OCI-LY1 (cell line): ENCODE data around the gene RMND5A.

Source experiments
- H2AFZ ChIP-seq: fragments of 200-600 bp; sonication (generic), shearing (Covaris generic); 2 replicates; pipeline ENCODE4 v1.6.0; 2014; ENCODE audit warnings: antibody characterized with exemption, mild to moderate bottlenecking, low read length
- H3F3A ChIP-seq: fragments of 200-600 bp; sonication (generic), shearing (Covaris generic); 2 replicates; pipeline ENCODE4 v1.6.0; 2014; ENCODE audit warnings: mild to moderate bottlenecking, antibody characterized with exemption, low read length, moderate library complexity; ENCODE audit not compliant: insufficient read depth
- H3K27ac ChIP-seq: fragments of 200-600 bp; sonication (generic); 2 replicates; pipeline ENCODE4 v1.5.1; 2014; ENCODE audit warnings: low read length, mixed run types, mild to moderate bottlenecking, low read depth; ENCODE audit not compliant: poor library complexity, severe bottlenecking
- H3K27me3 ChIP-seq: fragments of 200-600 bp; sonication (generic); 2 replicates; pipeline ENCODE4 v1.6.0; 2014; ENCODE audit warnings: antibody characterized with exemption, mild to moderate bottlenecking, low read length, moderate library complexity; ENCODE audit not compliant: insufficient read depth
- H3K36me3 ChIP-seq: fragments of 200-600 bp; sonication (generic); 2 replicates; pipeline ENCODE4 v1.6.1; 2014; ENCODE audit warnings: mild to moderate bottlenecking, antibody characterized with exemption, low read length, moderate library complexity, mixed read lengths; ENCODE audit not compliant: insufficient read depth
- H3K4me1 ChIP-seq: fragments of 200-600 bp; sonication (generic); 2 replicates; pipeline ENCODE4 v1.5.1; 2014; ENCODE audit warnings: mild to moderate bottlenecking, low read length, moderate library complexity; ENCODE audit not compliant: insufficient read depth, severe bottlenecking
- H3K4me2 ChIP-seq: fragments of 200-600 bp; sonication (generic), shearing (Covaris generic); 2 replicates; pipeline ENCODE4 v1.6.1; 2014; ENCODE audit warnings: low read length
- H3K4me3 ChIP-seq: fragments of 200-600 bp; sonication (generic); 2 replicates; pipeline ENCODE4 v1.5.1; 2014; ENCODE audit warnings: low read length, low read depth, mild to moderate bottlenecking, mixed read lengths; ENCODE audit not compliant: poor library complexity, severe bottlenecking
- H3K79me2 ChIP-seq: fragments of 200-600 bp; shearing (Covaris generic); 2 replicates; pipeline ENCODE4 v1.6.1; 2016; ENCODE audit warnings: mixed run types, low read length, mixed read lengths; ENCODE audit not compliant: insufficient read depth
- H3K9ac ChIP-seq: fragments of 200-600 bp; sonication (generic), shearing (Covaris generic); 2 replicates; pipeline ENCODE4 v1.6.1; 2014; ENCODE audit warnings: mild to moderate bottlenecking, low read length, mixed read lengths
- H3K9me2 ChIP-seq: fragments of 200-600 bp; sonication (generic), shearing (Covaris generic); 2 replicates; pipeline ENCODE4 v1.6.1; 2014; ENCODE audit warnings: low read depth, mild to moderate bottlenecking, low read length, mixed read lengths
- H3K9me3 ChIP-seq: fragments of 200-600 bp; shearing (Covaris generic); 2 replicates; pipeline ENCODE4 v1.6.1; 2014; ENCODE audit warnings: low read length, mixed read lengths
- H4K20me1 ChIP-seq: fragments of 200-600 bp; sonication (generic), shearing (Covaris generic); 2 replicates; pipeline ENCODE4 v1.6.0; 2016; ENCODE audit warnings: mild to moderate bottlenecking, low read length; ENCODE audit not compliant: insufficient read depth
- EZH2 ChIP-seq: fragments of 200-600 bp; sonication (generic), shearing (Covaris generic); IDR thresholded peaks from 2 replicates; pipeline ENCODE4 v1.8.0; 2017; ENCODE audit warnings: borderline replicate concordance, mixed run types, mild to moderate bottlenecking, antibody characterized with exemption, low read length, moderate library complexity, mixed read lengths
- TF ChIP-seq, protein P1 (sequence below): fragments of 200-600 bp; sonication (generic), shearing (Covaris generic); IDR thresholded peaks from 2 replicates; pipeline ENCODE4 v1.5.1; 2017; ENCODE audit warnings: mild to moderate bottlenecking, antibody characterized with exemption, low read length, moderate library complexity, mixed read lengths

Gene RMND5A

DNA sequence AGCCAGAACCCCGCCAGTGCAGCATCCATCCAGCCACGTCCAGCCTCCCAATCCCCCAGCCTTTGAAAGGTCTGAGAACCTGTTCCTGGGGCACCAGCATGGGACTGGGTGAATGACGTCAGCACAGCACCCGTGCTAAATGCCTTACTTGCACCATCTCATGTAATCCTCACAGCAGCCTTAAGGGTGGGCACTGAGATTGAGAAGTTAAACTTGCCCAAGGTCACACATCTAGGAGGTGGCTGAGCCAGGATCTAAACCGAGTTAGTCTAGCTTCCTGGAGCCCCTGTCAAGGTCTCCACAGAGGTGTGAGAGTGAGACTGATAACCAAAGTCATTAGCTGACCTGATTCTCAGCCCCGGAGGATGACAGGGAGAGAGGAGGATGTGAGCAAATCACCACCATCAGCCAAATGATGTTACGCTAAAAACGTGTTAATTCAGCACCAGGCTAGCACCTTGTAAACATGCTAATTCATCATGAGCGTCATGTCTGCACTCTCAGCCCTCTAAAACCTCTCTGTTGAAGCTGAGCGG is 66.0 kb downstream of the RMND5A start:
- no peaks in the 10 kb centered on the region for H3K36me3 ChIP-seq
- H3K9ac ChIP-seq = no peak overlapping the region
- no peaks in the 10 kb centered on the region for H3K27me3 ChIP-seq
- no peaks in the 10 kb centered on the region for H3F3A ChIP-seq
- H2AFZ ChIP-seq = no peak overlapping the region
- no peaks in the 10 kb centered on the region for H3K9me2 ChIP-seq
- no peaks in the 10 kb centered on the region for H3K9me3 ChIP-seq
- no peak overlapping the region for H3K4me2 ChIP-seq
- no peaks in the 10 kb centered on the region for H4K20me1 ChIP-seq
- H3K4me3 ChIP-seq = no peak overlapping the region
- no peaks in the 10 kb centered on the region for H3K4me1 ChIP-seq
- H3K79me2 ChIP-seq = no peaks in the 10 kb centered on the region
- no peak overlapping the region for H3K27ac ChIP-seq
- TF ChIP-seq, protein P1, sequence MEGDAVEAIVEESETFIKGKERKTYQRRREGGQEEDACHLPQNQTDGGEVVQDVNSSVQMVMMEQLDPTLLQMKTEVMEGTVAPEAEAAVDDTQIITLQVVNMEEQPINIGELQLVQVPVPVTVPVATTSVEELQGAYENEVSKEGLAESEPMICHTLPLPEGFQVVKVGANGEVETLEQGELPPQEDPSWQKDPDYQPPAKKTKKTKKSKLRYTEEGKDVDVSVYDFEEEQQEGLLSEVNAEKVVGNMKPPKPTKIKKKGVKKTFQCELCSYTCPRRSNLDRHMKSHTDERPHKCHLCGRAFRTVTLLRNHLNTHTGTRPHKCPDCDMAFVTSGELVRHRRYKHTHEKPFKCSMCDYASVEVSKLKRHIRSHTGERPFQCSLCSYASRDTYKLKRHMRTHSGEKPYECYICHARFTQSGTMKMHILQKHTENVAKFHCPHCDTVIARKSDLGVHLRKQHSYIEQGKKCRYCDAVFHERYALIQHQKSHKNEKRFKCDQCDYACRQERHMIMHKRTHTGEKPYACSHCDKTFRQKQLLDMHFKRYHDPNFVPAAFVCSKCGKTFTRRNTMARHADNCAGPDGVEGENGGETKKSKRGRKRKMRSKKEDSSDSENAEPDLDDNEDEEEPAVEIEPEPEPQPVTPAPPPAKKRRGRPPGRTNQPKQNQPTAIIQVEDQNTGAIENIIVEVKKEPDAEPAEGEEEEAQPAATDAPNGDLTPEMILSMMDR = no peak
- TF ChIP-seq EZH2 = no peak

DNA sequence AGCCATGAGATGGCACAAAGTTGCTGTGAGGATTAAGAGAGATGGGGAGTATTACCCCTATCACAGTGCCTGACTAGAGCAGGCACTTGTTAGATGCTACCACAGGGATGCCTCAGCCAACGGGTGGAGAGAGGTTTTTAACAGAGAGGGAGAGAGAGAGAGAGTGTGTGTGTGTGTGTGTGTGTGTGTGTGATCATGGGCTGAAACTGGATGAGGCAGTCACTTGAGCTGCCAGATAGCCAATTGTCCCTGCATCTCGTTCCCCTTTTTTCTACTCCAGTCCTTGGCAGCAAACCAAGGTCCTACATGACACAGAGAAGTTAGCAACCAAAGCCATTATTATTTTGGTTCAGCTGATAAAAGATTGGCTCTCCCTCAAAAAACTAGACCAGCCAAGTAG is 67.6 kb downstream of the RMND5A start:
- Histone ChIP-seq H3K79me2 (no peaks in the 10 kb centered on the region), H3K9me3 (no peaks in the 10 kb centered on the region), H3K9ac (no peak overlapping the region), H3K36me3 (no peaks in the 10 kb centered on the region), H3K4me3 (no peak overlapping the region), H3K27ac (no peak overlapping the region), H3F3A (no peaks in the 10 kb centered on the region), H2AFZ (no peak overlapping the region), H3K9me2 (no peaks in the 10 kb centered on the region), H3K4me1 (no peaks in the 10 kb centered on the region), H3K27me3 (no peaks in the 10 kb centered on the region), H4K20me1 (no peaks in the 10 kb centered on the region), H3K4me2 (no peak overlapping the region)
- TF ChIP-seq EZH2 = no peak
- TF ChIP-seq, protein P1 = no peak

DNA sequence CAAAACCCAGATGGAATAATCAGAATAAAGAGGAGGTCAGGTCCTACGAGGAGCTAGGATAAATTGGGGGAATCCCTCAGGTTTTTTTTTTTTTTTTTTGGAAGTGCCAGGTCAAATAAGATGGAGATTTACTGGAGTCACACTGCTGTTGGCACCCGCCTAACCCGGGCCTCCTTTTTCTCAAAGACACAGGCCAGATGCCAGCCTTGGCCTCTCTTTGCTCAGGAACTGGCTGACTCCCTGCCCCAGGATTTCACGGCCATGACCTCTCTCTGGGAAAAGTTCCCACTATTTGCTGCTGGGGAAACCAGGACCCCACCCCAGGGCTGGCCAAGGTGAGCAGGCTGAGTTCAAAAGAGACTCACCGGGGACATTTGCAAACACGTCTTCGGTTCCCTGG is 68.1 kb downstream of the RMND5A start:
- no peak for TF ChIP-seq EZH2
- Histone ChIP-seq H3K27me3 (no peaks in the 10 kb centered on the region), H3K36me3 (no peaks in the 10 kb centered on the region), H3K9me3 (no peaks in the 10 kb centered on the region), H3K4me2 (no peak overlapping the region), H2AFZ (no peak overlapping the region), H4K20me1 (no peaks in the 10 kb centered on the region), H3K27ac (no peak overlapping the region), H3K9ac (no peak overlapping the region), H3K4me3 (no peak overlapping the region), H3K79me2 (no peaks in the 10 kb centered on the region), H3K4me1 (no peaks in the 10 kb centered on the region), H3K9me2 (no peaks in the 10 kb centered on the region), H3F3A (no peaks in the 10 kb centered on the region)

DNA sequence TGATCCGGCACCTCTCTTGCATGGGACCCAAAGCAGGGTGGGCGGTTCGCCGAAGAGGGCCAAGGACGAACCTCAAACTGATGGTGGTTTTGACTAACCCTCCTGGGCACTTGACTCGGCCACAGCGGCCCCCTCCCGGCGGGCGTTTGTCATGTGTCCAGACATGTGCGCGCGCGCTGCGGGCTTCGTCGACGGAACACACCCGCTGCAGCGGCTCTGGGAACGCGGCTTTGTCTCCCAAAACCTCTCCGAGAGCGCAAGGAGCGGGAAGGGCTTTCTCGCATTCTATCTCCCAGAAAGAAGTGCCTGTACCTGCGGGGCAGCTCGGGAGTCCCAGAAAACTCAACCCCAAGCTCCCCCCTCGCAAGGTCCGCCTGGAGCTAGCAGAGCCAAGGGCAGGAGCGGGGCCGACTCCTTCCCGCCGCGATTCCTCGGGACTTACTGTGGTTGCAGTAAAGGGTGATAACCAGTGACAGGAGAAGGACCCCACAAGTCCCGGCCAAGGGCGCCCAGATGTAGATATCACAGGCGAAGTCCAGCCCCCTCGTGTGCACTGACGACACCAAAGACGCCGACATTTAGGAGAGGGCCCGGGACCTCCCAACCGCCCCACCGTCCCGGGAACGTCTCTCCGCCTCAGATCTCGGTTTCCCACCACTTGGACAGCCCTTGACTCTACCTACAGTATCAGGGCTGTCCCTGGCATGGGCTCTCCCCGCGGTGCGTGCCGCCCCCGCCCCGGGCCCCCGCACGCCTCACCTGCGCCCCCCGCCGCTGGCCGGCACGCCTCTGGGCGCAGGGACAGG is 69.0 kb downstream of the RMND5A start:
- Histone ChIP-seq H3K4me2 (no peak overlapping the region), H3K27me3 (no peaks in the 10 kb centered on the region), H3F3A (no peaks in the 10 kb centered on the region), H3K4me1 (no peaks in the 10 kb centered on the region), H3K9ac (no peak overlapping the region), H3K9me3 (no peaks in the 10 kb centered on the region), H3K36me3 (no peaks in the 10 kb centered on the region), H3K4me3 (no peak overlapping the region), H3K9me2 (no peaks in the 10 kb centered on the region), H3K27ac (no peak overlapping the region), H3K79me2 (no peaks in the 10 kb centered on the region), H4K20me1 (no peaks in the 10 kb centered on the region), H2AFZ (no peak overlapping the region)
- TF ChIP-seq, protein P1 = no peak
- no peak for TF ChIP-seq EZH2
